HEK293T (cell line): ENCODE measurements around the gene CTNNA2.

Experiments
- LEF1 ChIP-seq: fragments of 450-650 bp; IDR thresholded peaks from 2 replicates; pipeline ENCODE4 v1.6.1; 2017; ENCODE audit warnings: mild to moderate bottlenecking, borderline replicate concordance
- SP1 ChIP-seq: fragments of 450-650 bp; IDR thresholded peaks from 2 replicates; pipeline ENCODE4 v1.6.1; 2017

- TF ChIP-seq SP1 (no peak), LEF1 (no peak)
Measured at GRCh38 chr2:80231421-80231820, 718.6 kb downstream of the CTNNA2 start.
